Putamen (tissue), 1 donor: ENCODE results near the gene RNF39.
"Not testable (repeated sequence)": the region's sequence is repeated elsewhere in the genome, so short reads cannot be mapped to it uniquely, and the experiment has no call there.

Experiments used
- DNase-seq: peaks from one replicate; pipeline ENCODE4 v3.0.0-alpha.2; 2016; ENCODE audit warnings: low spot score

The RNF39 gene, protein sequence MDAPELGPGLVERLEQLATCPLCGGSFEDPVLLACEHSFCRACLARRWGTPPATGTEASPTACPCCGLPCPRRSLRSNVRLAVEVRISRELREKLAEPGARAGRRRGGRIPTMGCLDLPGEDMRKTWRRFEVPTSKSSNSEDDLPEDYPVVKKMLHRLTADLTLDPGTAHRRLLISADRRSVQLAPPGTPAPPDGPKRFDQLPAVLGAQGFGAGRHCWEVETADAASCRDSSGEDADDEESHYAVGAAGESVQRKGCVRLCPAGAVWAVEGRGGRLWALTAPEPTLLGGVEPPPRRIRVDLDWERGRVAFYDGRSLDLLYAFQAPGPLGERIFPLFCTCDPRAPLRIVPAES

DNA sequence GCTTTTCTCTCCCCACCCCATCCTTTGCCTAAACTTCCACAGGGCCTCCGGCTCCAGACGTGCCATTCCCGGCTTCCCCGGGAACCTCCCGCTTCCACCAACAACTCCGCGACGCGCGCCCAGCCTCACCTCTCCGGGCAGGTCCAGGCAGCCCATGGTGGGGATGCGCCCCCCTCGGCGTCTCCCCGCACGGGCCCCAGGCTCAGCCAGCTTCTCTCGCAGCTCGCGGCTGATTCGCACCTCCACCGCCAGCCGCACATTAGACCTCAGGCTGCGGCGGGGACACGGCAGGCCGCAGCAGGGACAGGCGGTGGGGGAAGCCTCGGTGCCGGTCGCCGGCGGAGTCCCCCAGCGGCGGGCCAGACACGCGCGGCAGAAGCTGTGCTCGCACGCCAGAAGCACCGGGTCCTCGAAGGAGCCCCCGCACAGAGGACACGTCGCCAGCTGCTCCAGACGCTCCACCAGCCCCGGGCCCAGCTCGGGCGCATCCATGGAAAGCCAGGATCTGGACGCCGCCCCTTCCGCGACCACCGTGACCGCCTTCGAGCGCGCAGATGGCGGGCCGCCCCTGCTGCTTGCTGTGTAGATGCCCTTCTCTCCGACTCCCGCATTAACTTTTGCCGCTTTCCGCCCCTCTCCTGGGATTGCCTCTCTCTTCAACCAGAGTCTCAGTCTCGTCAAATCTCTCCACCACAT lies at the start of gene RNF39:
Gene RNF39, minus strand, starts transcription at position 676 of the 696 bp plus-strand sequence. Its CDS starts 184 bp downstream, at position 492.
- DNase-seq = no peak

DNA sequence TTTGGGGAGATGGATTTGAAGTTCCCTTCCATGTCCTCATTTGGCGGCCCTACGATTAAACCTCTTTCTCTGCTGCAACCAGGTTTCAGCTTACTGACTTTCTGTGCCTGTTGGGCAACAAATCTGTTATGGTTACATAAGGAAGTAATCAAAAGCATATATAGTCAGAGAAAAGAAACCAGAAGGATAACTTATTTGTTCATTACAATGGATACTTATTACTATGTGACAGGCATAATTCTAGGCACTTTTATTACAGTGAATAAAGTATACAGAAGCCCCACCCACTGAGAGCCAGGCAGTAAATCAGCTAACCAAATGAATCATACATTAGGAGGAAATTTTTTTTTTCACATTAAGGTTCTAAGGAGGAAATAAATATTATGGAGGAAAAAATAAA lies 46.9 kb upstream of the RNF39 start:
- DNase-seq = no peak

DNA sequence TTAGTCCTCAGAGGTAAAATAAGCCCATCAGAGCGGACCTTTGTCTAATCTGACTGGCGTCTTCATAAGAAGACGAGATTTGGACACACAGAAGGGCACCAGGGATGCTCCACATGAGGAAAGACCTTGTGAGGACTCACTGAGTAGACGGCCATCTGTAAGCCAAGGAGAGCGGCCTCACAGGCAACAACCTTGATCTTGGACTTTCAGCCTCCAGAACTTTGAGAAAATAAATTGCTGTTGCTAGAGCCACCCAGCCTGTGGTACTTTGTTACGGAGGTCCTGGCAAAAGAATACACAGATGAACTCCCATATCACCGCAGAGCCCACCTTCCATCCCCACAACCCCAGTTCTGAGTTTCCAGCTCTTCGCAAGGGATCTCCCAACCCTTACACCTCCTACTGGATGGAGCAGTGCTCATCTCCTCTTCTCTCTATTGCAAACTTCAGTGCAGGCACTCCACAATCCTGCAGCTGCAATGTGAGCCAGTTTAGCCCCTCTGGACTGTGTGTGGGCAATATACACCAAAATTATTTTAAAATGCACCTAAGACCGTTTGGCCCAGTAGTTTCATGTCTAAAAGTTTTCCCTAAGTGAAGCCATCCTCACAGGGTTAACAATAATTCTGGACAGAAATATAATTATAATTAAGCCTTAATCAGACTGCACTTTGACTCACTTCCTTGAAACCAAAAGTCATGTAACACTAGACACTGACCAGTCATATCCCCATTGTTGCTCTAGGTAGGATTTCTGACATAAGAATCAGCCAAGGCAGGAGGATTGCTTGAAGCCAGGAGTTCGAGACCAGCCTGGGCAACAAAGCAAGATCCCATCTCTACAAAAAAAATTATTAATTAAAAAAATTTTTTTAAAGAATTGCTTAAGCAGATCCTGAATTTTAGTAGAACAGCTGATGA lies 46.1 kb upstream of the RNF39 start:
- DNase-seq = no peak

DNA sequence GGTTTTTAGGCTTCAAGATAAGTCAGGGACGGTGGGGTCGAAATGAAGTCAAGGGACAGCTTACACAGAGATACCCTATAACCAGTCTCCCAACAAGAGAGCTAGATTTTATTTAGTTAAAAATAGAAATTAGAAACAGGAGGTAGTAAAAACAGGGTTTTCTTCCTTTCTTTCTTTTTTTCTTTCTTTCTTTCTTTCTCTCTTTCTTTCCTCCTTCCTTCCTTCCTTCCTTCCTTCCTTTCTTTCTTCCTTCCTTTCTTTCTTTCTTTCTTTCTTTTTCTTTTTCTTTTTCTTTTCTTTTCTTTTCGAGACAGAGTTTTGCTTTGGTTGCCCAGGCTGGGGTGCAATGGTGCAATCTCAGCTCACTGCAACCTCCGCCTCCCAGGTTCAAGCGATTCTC lies 43.1 kb upstream of the RNF39 start:
- not testable (repeated sequence) for DNase-seq

DNA sequence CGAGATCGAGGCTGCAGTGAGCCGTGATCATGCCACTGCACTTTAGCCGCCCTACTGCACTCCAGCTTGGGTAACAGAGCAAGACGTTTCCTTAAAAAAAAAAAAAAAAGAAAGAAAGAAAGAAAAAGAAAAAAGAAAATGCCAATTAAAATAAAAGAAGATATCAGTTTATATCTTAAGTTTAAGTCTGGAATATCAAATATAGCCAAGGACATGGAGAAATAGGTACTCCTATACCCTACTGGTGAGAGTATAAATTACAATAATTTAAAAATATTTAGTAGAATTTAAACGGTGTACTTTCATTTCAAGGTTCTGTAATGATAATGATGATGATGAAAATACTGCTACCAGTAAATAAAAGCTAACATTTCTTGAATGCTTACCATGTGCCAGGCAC lies 41.2 kb upstream of the RNF39 start:
- no peak for DNase-seq

DNA sequence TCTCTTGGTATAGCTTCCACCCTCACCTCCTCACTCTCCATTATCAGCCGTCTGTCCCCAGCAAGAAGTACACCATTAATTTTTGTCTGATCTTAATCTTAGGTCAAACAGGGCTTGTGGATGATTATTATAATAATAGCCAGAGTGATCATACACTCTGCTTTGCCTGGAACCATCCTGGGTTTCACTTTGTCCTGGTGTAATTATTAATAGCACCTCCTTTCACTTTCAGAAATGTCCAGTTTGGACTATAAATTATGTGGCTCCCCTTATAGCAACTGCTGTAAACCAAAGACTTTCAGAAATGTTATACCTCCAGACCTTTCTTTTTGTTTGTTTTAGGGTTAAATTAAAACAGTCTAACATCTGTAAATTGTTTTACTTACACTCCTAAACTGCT lies 38.3 kb upstream of the RNF39 start:
- no peak for DNase-seq

DNA sequence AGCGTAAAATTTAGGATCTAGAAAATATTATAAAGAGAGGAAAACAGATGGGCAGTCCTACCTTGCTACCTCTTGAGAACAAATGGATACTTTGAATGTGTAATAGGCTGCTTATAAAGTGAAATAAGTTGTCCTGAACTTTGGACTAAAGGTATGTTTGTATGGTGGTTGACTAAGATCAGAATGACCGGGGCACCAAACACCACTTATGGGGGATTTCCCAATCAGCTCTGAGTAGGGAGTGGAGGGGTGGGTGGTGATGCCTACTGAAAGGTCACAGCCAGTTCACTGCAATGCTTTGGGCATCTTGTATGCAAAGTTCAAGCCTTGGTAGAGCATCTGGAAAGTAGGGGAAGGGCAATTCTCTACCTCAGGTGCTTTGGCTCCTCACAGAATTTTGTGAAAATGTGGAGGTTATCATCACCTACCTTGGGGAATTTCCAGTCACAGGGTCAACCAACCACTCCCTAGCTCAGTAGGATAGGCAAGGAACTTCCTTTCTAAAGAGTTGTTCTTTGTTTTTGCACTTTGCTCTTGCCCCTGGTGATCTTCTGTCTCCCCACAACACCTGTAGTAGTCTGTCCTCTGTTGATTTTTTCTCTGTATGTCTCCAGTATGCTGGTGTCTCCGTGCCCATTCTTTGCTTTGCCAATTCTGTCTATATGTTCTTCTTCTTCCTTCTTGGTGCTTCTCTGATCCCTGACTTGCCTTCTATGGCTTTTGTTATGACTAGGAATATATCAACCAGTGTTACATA lies 37.6 kb upstream of the RNF39 start, which contains the start of gene TRIM31:
Gene TRIM31, minus strand, starts transcription at position 88 of the 757 bp plus-strand sequence. CDS start 285 bp downstream, outside the sequence.
- DNase-seq = no peak

DNA sequence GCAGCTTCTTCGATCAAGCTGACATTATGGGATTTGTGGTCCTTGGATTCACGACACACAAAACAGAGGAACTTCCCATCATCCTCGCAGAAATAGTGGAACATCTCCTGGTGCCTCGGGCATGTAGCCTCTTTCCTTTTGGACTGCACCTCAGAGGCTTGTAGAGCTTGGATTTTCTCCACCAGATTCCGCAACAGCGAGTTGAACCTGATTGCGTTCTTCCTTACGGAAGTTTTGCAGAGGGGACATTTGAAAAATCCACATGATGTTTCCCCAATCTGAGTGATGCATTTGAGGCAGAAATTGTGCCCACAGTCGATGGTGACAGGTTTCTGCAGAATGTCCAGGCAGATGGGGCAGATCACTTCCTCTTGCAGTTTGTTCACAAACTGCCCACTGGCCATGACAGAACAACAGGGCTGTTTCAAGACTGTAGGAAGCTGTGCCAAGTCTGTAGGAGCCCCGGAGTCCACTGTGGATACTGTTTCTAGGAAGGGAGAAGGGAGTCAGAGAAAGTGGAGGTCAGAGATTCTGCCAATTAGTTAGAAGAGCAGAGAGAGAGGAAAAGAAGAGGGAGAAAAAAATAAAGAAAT lies 36.9 kb upstream of the RNF39 start:
- no peak for DNase-seq

DNA sequence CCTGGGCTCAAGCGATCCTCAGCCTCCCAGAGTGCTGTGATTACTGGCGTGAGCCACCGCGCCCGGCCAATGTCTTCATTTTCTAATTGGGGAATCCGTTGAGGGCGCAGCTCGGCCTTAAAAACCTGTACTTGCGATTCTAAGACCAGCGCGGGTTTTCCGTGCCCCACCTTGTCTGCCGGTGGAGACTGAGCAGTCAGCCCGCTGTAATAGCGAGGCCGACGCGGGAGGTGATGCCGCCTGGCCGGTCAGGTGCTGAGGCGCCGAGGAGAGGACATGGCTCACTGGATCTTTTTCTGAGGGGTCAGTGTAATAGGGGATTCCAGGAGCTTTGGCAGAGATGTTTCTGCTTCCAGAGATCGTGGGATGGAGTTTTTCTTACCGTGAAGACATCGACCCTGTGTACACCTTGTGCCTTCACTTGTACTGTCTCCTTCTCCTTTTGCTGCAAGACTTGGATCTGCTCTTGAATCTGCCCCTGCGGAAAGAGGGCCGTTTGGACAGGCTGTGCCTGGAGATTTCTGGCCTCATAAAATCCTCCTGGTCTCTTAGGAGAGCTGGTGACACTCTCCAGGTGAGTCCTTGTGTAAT lies 35.8 kb upstream of the RNF39 start:
- DNase-seq = no peak

DNA sequence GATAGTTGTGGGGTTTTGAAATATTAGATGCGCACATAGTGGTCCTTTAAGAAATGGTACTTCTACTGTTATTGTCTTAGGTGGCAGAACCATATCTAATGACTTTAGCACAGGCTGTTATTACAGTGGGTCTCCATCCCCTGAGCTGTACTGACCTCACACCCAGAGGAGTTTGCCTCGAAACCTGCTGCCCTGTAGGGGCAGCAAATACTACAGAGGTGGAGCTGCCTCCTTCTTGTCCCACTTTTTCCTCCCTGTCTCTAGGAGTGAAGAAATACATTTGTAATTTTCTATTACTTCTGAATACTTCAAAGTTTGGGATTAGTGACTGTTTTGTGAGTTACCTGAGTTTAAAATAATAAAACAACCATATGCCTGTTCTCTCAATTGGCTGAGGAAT lies 29.1 kb upstream of the RNF39 start:
- no peak for DNase-seq

DNA sequence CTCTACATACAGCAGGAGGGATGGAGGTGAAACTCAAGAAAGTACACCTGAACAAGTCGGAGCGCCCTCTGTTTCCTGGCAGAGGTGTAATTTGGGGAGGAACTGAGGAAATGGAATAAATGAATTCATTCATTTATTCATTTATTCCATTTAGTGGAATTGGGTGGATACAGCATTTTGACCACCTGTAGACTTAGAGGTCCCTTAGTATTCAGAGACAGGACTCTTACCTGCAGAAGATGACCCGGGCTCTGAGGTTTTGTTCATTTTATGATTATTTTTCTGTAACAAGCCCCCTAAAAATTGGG lies 28.3 kb upstream of the RNF39 start:
- DNase-seq = no peak

DNA sequence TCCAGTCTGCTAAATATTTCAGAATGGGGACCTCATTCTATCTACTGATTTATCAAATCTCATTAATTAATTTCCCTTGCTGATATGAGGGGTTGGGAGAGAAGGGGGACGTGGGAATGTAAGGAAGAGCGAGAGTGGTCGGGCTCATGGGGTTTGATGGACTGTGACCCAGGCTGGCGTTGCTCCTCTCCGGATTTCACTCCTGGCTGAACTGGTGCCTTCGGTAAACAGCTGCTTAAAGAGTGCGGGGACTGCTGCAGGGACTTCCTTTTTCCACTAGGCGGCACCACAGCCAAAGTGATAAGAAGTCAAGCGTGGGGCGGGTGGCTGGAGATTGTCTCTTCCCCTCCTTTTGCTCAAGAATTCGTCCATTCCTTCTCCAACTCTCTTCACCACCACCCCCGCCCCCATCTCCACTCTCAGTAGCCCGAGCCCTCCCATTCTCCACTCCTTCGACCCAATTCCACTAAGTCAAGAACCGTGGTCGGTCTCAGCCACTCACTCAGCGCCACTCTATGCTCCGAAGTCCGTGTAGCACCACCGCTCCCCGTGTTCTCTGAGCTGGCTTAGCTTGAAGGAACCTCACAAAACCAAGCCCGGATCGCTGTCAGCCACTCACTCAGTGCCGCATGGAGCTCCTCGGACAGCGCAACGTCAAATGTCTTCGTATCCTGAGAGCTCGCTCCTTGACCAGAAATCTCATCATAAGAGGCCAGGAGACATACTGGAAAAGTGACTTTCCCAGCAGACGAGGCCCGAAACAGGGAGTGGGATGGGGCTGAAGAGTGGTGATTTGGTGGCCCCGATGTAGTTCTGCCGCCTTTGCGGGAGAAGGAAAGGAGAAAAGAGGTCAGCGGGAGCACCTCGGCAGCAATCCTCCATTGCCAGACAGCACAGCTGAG lies 27.7 kb upstream of the RNF39 start:
- peak; percentile 83 for DNase-seq

DNA sequence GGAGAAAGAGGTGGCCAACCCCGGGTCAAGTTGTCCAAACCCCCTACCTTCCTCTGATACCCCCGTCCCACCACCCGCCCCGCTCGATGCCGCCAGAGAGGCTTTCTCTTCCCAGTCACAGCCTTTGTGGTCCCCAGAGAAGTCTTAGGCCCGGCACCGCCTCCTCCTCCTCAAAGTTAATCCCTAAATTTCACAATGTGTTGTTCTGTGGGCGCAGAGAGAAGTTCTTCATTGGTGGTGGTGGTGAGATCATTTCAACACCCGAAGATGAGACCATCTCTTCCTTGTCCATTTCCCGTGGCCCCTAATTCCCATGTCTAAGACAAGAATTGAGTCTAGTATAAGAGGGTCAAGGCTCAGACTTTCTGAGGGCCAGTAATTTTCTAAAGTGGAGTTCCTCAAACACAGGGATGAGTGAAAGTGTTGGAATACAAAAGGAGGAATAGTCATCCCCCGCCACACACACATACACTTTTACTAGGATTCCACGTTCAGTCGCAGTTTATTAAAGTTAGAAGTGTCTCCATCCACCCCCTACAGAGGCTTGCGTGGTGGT lies 26.9 kb upstream of the RNF39 start:
- no peak for DNase-seq

DNA sequence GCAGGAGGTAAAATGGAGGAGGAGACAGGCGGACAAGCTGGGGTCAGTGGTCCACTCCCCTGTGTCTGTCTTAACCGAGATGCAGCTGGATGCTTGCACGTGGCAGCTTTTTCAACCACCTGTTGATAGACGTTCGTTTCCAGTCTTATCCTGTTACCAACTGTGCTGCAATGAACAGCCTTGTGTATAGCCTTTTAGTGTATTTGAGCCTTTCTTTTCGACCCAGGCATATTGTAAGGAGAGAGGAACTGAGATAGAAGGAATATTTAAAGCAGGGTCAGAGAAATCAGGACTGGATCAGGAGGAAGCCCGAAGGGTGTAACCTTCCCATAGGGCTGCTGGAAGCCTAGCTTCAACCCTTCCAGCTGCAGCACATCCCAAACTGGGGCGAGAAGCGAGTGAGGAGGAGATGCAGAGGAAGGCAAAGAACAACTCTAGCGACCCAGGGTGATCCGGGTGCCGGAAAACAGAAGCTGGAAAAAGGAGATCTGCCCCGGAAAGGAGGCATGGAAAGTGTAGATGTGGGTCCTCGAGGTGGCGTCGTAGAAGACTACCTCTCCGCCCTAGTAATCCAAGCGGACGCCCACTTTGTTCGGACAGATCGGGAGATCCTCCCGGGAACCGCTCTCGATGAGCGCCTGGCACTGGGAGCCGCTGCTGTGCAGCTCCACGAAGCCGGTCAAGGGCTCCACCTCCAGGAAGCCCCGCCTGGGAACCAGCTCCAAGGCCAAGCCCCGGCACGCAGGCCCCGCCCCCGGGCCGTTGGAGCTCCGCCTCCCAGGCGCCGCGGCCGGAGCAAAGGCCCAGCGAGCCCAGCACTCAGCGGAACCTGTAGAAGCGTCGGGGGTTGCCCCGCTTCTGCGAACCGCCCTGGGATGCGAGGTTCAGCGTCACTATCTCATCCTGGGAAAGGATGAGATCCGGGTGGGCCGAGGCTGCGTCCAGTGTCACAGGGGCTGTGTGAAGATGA lies 26.2 kb upstream of the RNF39 start:
- DNase-seq = peak; percentile 83

DNA sequence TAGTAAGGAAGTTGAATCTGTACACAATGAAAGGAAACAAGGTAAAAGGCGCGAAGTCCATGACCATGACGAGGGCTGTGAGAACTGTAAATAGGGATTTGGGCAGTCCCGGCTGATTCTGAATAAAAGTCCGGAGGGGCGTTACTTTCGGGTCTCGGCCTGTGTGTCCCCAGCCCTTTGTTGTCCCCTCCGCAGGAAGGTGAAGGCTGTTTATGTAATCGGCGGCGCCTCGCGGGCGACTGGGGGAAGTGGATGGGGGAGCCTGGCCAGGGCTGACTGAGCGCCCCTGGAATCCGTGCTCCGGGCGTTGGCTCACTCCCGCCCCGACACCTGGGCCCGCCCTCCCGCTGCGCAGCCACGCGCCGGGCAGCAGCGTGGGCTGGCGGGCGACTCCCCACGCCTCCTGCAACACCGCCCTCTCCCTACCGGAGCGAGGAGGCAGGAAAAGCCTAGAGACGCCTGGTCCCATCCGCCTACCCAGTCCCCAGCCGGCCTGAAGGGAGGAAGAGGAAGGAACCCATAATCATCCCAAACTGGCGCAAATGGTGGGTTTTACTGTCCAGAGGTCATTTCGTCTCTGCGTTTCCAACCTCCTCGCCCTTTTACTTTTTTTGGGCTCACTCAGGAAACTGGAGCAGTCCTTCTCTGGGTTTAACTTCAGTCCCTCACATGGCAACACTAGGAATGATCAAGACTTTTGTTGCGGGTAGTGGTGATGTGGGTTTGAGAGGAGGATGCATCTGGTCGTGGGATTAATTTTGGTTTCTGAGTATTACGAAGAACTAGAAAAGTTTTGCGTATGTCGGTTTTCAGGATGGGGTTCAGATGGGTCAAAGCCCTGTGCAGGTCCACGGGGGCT lies 25.2 kb upstream of the RNF39 start:
- DNase-seq = no peak

DNA sequence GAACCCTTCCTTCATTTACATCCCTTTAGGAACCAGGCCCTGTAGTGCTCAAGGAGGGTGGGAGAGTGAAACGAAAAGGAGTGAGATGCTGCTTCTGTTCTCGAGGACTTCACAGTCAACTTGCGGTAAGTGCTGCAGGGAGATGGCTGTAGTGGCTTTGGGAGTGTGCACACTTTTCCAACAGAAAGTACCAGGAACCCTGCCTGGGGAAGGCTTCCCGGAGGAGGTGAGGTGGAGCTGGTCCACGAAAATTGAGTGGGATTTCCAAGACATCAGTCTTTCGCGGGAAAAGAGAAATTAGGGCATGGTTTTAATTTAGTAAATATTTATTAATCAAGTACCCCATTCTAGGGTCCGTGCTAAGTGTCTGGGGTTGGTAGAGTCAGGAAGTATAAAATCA lies 24.6 kb upstream of the RNF39 start:
- DNase-seq = no peak
